Subcutaneous abdominal adipose tissue (tissue), 5 donors: ENCODE results near the gene NBEAL2.

Source experiments
- H3K27ac ChIP-seq: one replicate; pipeline ENCODE4 v1.7.0; 2013; ENCODE audit warnings: low read depth, mild to moderate bottlenecking, inconsistent platforms, low read length, moderate library complexity
- H3K27me3 ChIP-seq, 5 donors: one replicate each; pipeline ENCODE4 v1.7.0; 2013; ENCODE audit warnings: low read length in 5 of 5, inconsistent platforms in 1 of 5; ENCODE audit not compliant: control insufficient read depth in 5 of 5, insufficient read depth in 4 of 5
- H3K36me3 ChIP-seq, 5 donors: one replicate each; pipeline ENCODE4 v1.7.0; 2013; ENCODE audit warnings: low read length in 5 of 5; ENCODE audit not compliant: control insufficient read depth in 5 of 5, insufficient read depth in 5 of 5
- H3K4me1 ChIP-seq, 5 donors: one replicate each; pipeline ENCODE4 v1.7.0; 2013; ENCODE audit warnings: low read length in 5 of 5, mild to moderate bottlenecking in 3 of 5, moderate library complexity in 1 of 5; ENCODE audit not compliant: control insufficient read depth in 5 of 5, insufficient read depth in 5 of 5
- H3K4me3 ChIP-seq, 5 donors: one replicate each; pipeline ENCODE4 v1.7.0; 2013; ENCODE audit warnings: low read length in 5 of 5, low read depth in 1 of 5
- H3K9ac ChIP-seq, 5 donors: one replicate each; pipeline ENCODE4 v1.7.0; 2013; ENCODE audit warnings: low read length in 5 of 5, mild to moderate bottlenecking in 4 of 5, moderate library complexity in 3 of 5
- H3K9me3 ChIP-seq, 5 donors: one replicate each; pipeline ENCODE4 v1.7.0; 2013; ENCODE audit warnings: low read length in 5 of 5; ENCODE audit not compliant: control insufficient read depth in 5 of 5
- donor health status: healthy.
- donor health status: healthy.
- donor health status: healthy.
- donor health status: healthy.
- donor health status: healthy.

The NBEAL2 gene

DNA sequence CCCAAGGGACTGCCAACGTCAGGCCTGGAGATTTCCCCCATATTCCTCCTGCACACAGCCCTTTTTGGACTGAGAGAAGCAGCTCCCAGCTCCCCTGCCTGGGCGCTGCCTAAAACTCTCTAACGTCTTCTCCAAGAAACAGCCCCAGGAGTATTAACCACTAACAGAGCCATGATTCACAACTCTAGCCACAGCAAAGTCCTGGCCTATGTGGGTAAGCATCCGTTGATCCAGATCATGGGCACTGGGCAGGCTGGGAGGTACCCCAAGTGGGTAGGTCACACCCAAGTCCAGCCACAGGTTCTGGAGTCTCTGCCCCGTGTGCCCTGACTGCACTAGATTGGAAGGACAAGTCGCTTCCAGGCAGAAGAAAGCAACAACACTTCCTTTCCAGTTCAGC is 31.9 kb downstream of the NBEAL2 start:
- Histone ChIP-seq H3K27ac (no peak overlapping the region), H3K36me3 (peaks cover 4 to 52% (median 28%) of the 10 kb centered on the region in 5 donors), H3K9ac (no peak overlapping the region), H3K9me3 (no peaks in the 10 kb centered on the region), H3K27me3 (no peaks in the 10 kb centered on the region), H3K4me1 (peaks cover 0 to 11% (median 9%) of the 10 kb centered on the region in 5 donors), H3K4me3 (no peak overlapping the region)

DNA sequence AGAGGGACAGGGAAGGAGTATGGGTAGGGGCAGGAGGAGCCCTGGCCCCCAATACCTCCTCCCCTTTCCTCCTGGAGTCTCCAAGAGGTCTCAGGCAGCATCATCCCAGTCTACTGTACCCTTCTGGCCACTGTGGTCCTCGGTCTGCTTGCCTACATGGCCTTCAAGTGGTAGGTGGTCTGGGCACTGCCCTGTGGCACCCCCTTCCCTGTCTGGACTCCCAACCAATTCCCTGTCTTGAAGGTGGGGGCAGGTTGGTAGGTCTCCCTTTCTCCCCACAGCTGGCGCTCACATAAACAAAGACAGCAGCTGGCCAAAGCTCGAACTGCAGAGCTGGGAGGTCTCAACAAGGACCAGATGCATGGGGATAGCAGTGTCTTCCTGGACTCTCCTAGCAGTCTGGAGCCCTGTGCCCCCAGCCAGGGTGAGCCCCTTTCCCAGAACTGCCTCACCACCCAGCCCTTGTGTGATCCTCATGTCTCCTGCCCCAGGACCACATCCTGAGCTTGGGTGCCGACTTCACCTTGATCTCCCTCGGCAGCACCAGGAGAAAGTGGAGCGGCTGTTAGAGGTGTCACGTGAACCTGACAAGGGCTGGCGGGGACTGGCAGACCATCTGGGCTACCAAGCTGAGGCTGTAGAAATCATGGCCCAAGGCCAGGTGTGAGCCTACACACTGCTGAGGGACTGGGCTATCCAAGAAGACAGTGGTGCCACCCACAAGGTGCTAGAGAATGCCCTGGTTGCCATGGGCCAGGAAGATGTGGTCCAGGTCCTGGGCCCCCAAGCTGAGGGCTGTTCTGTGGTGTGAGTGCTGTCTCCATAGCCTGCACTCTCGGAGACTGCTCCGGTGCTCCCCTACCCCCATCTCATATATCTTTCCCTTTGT is 33.1 kb downstream of the NBEAL2 start:
- no peak overlapping the region for H3K4me3 ChIP-seq
- H3K4me1 ChIP-seq: peaks cover 0 to 11% (median 9%) of the 10 kb centered on the region in 5 donors
- H3K9ac ChIP-seq: no peak overlapping the region
- no peaks in the 10 kb centered on the region for H3K27me3 ChIP-seq
- H3K9me3 ChIP-seq: no peaks in the 10 kb centered on the region
- peaks cover 6 to 52% (median 29%) of the 10 kb centered on the region in 5 donors for H3K36me3 ChIP-seq
- H3K27ac ChIP-seq: no peak overlapping the region

- H3K4me1 ChIP-seq: peaks cover 0 to 11% (median 9%) of the 10 kb centered on the region in 5 donors
- H3K27ac ChIP-seq: no peak overlapping the region
- peaks cover 10 to 52% (median 36%) of the 10 kb centered on the region in 5 donors for H3K36me3 ChIP-seq
- H3K4me3 ChIP-seq: no peak overlapping the region
- no peak overlapping the region for H3K9ac ChIP-seq
- H3K27me3 ChIP-seq: no peaks in the 10 kb centered on the region
- no peaks in the 10 kb centered on the region for H3K9me3 ChIP-seq
These were observed 33.8 kb downstream of the NBEAL2 start for GRCh38 chr3:47013231-47013630.

- no peaks in the 10 kb centered on the region for H3K9me3 ChIP-seq
- no peak overlapping the region for H3K4me3 ChIP-seq
- no peak overlapping the region for H3K27ac ChIP-seq
- peaks cover 16 to 57% (median 44%) of the 10 kb centered on the region in 5 donors for H3K36me3 ChIP-seq
- no peaks in the 10 kb centered on the region for H3K27me3 ChIP-seq
- H3K4me1 ChIP-seq: peaks cover 0 to 11% (median 9%) of the 10 kb centered on the region in 5 donors
- no peak overlapping the region for H3K9ac ChIP-seq
These were observed 34.6 kb downstream of the NBEAL2 start for GRCh38 chr3:47014036-47014435.

DNA sequence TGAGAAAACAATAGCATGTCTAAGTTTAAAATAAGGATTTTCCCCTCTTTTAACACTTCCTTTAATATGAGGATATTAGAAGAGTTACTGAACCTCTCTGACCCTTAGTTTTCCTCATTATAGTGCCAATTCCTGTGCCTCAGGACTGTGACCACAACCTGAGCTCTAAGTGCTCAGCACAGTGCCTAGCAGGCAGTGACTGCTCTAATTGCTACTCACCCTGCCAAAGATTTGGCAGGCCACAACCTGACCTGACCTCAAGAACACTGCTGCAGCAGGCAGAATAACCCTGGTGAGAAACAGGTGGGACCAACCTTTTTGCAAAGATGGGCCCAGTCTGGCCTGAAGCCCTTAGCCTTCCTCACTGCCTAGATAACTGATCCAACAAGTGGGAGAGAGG is 35.7 kb downstream of the NBEAL2 start:
- H3K36me3 ChIP-seq: peaks cover 23 to 69% (median 50%) of the 10 kb centered on the region in 5 donors
- H3K4me3 ChIP-seq: no peak overlapping the region
- no peak overlapping the region for H3K9ac ChIP-seq
- H3K4me1 ChIP-seq: peaks cover 0 to 2% (median 1%) of the 10 kb centered on the region in 5 donors
- no peaks in the 10 kb centered on the region for H3K27me3 ChIP-seq
- H3K9me3 ChIP-seq: no peaks in the 10 kb centered on the region
- H3K27ac ChIP-seq: no peak overlapping the region

- H3K36me3 ChIP-seq: peaks cover 23 to 72% (median 52%) of the 10 kb centered on the region in 5 donors
- no peak overlapping the region for H3K4me3 ChIP-seq
- H3K9ac ChIP-seq: no peak overlapping the region
- H3K4me1 ChIP-seq: no peaks in the 10 kb centered on the region
- no peak overlapping the region for H3K27ac ChIP-seq
- no peaks in the 10 kb centered on the region for H3K27me3 ChIP-seq
- no peaks in the 10 kb centered on the region for H3K9me3 ChIP-seq
These were observed 36.8 kb downstream of the NBEAL2 start for GRCh38 chr3:47016086-47016933.

- Histone ChIP-seq H3K36me3 (peaks cover 23 to 72% (median 52%) of the 10 kb centered on the region in 5 donors), H3K27me3 (no peaks in the 10 kb centered on the region), H3K9ac (no peak overlapping the region), H3K4me1 (peaks cover 0 to under 1% (median 0%) of the 10 kb centered on the region in 5 donors), H3K4me3 (no peak overlapping the region), H3K9me3 (no peaks in the 10 kb centered on the region), H3K27ac (no peak overlapping the region)
These were observed 37.5 kb downstream of the NBEAL2 start for GRCh38 chr3:47016934-47017435.

GRCh38 chr3:47017504-47018268 is 38.2 kb downstream of the NBEAL2 start:
- peaks cover 0 to 7% (median 6%) of the 10 kb centered on the region in 5 donors for H3K4me1 ChIP-seq
- no peak overlapping the region for H3K9ac ChIP-seq
- H3K9me3 ChIP-seq: no peaks in the 10 kb centered on the region
- H3K27me3 ChIP-seq: no peaks in the 10 kb centered on the region
- peaks cover 23 to 68% (median 50%) of the 10 kb centered on the region in 5 donors for H3K36me3 ChIP-seq
- H3K27ac ChIP-seq: no peak overlapping the region
- H3K4me3 ChIP-seq: no peak overlapping the region

- Histone ChIP-seq H3K27ac (no peak overlapping the region), H3K36me3 (peaks cover 23 to 62% (median 46%) of the 10 kb centered on the region in 5 donors), H3K4me1 (peaks cover 0 to 10% (median 9%) of the 10 kb centered on the region in 5 donors)
These were observed 38.8 kb downstream of the NBEAL2 start for GRCh38 chr3:47018269-47018611.

More at GRCh38 chr3:47018269-47018611, 38.8 kb downstream of the NBEAL2 start:
- Histone ChIP-seq H3K27me3 (no peaks in the 10 kb centered on the region), H3K9ac (no peak overlapping the region), H3K9me3 (no peaks in the 10 kb centered on the region), H3K4me3 (no peak overlapping the region)
